GM21515 (cell line): ENCODE results near the gene PKM.
"Not testable (repeated sequence)": the region's sequence is repeated elsewhere in the genome, so short reads cannot be mapped to it uniquely, and the experiment has no call there.

Experiments
- ATAC-seq: cut with Tn5 transposase; IDR thresholded peaks from one replicate; pipeline ENCODE4 v1.9.1; 2021; ENCODE audit not compliant: unreplicated experiment

PKM gene

GRCh38 chr15:72179950-72180581 lies 50.9 kb downstream of the PKM start:
- ATAC-seq = no peak

GRCh38 chr15:72178976-72179585 lies 51.9 kb downstream of the PKM start:
- no peak for ATAC-seq

- no peak for ATAC-seq
Measured at GRCh38 chr15:72176743-72177142, 54.2 kb downstream of the PKM start.

- no peak for ATAC-seq
Measured at GRCh38 chr15:72176159-72176558, 54.8 kb downstream of the PKM start.

- no peak for ATAC-seq
Measured at GRCh38 chr15:72175186-72176044, 55.6 kb downstream of the PKM start.

GRCh38 chr15:72174551-72175165 lies 56.3 kb downstream of the PKM start:
- no peak for ATAC-seq

GRCh38 chr15:72173864-72174550 lies 57.0 kb downstream of the PKM start:
- no peak for ATAC-seq

- no peak for ATAC-seq
Measured at GRCh38 chr15:72173401-72173800, 57.6 kb downstream of the PKM start.

GRCh38 chr15:72172796-72173195 lies 58.2 kb downstream of the PKM start:
- no peak for ATAC-seq

GRCh38 chr15:72171978-72172377 lies 59.0 kb downstream of the PKM start:
- ATAC-seq = not testable (repeated sequence)

- ATAC-seq = no peak
Measured at GRCh38 chr15:72170691-72171090, 60.3 kb downstream of the PKM start.

- ATAC-seq = no peak
Measured at GRCh38 chr15:72169921-72170611, 60.9 kb downstream of the PKM start.

- ATAC-seq = no peak
Measured at GRCh38 chr15:72169236-72169920, 61.6 kb downstream of the PKM start.

- ATAC-seq = no peak
Measured at GRCh38 chr15:72168808-72169190, 62.2 kb downstream of the PKM start.

GRCh38 chr15:72168131-72168807 lies 62.7 kb downstream of the PKM start:
- no peak for ATAC-seq

GRCh38 chr15:72167445-72167844 lies 63.5 kb downstream of the PKM start:
- ATAC-seq = no peak

GRCh38 chr15:72166716-72167417 lies 64.1 kb downstream of the PKM start:
- no peak for ATAC-seq

- ATAC-seq = no peak
Measured at GRCh38 chr15:72163719-72164118, 67.3 kb downstream of the PKM start.

GRCh38 chr15:72162569-72162968 lies 68.4 kb downstream of the PKM start:
- no peak for ATAC-seq
